IPS DF 6.9 (cell line): ENCODE results near the gene PRKN.

Experiments used
- DNase-seq: peaks from one replicate; pipeline ENCODE4 v3.0.0-alpha.2; 2013; ENCODE audit warnings: low read depth, low spot score
- H3K27ac ChIP-seq: one replicate; pipeline ENCODE4 v1.5.1; 2013; ENCODE audit warnings: low read length, control low read depth
- H3K27me3 ChIP-seq: 2 replicates; pipeline ENCODE4 v1.6.1; 2013; ENCODE audit warnings: mild to moderate bottlenecking, low read length; ENCODE audit not compliant: control insufficient read depth, insufficient read depth
- H3K36me3 ChIP-seq: 2 replicates; pipeline ENCODE4 v1.6.1; 2013; ENCODE audit warnings: low read length; ENCODE audit not compliant: control insufficient read depth, insufficient read depth
- H3K4me1 ChIP-seq: 2 replicates; pipeline ENCODE4 v1.6.1; 2013; ENCODE audit warnings: low read length; ENCODE audit not compliant: control insufficient read depth, insufficient read depth
- H3K4me3 ChIP-seq: 2 replicates; pipeline ENCODE4 v1.5.1; 2013; ENCODE audit warnings: mild to moderate bottlenecking, low read length
- H3K9me3 ChIP-seq: 2 replicates; pipeline ENCODE4 v1.6.1; 2013; ENCODE audit warnings: low read length, inconsistent platforms; ENCODE audit not compliant: control insufficient read depth, insufficient read depth
- WGBS: extraction: QIAGEN DNeasy Blood & Tissue Kit; methylation state at CpG from one replicate; pipeline ENCODE4 v1.1.7; 2013; ENCODE audit warnings: mixed read lengths, missing lambda C conversion rate; ENCODE audit not compliant: insufficient read length, insufficient coverage; 5-methylcytosine and 5-hydroxymethylcytosine counted together

Gene PRKN

DNA sequence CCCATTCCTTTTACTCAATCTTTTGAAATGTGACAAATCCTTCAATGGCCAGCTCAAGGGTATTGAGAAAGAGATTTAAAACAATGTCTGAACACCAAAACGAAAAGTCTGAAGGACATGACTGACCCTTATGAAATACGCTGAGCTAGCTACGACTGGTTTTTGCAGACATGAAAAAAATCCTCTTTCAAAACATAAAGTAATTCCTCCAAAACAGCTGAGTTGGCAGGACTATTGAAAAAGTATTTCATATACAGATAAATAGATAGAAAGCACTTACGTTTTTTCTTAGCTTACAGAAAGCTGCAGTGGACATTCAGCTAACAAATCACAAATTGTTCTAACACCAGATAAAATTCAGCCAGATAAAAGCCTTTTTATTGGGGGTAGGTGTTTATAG is 751.0 kb downstream of the PRKN start:
- peaks cover 2% of the 10 kb centered on the region; the same call in 1 of the 2 replicates for H3K9me3 ChIP-seq
- WGBS: no CpG with 5 or more reads among the region's 4 CpGs
- no peak for DNase-seq
- no peaks in the 10 kb centered on the region; the same call in 1 of the 2 replicates for H3K36me3 ChIP-seq
- no peak overlapping the region for H3K27ac ChIP-seq
- peaks cover 1% of the 10 kb centered on the region; the same call in 1 of the 2 replicates for H3K4me1 ChIP-seq
- H3K27me3 ChIP-seq: no peaks in the 10 kb centered on the region
- H3K4me3 ChIP-seq: no peak overlapping the region

DNA sequence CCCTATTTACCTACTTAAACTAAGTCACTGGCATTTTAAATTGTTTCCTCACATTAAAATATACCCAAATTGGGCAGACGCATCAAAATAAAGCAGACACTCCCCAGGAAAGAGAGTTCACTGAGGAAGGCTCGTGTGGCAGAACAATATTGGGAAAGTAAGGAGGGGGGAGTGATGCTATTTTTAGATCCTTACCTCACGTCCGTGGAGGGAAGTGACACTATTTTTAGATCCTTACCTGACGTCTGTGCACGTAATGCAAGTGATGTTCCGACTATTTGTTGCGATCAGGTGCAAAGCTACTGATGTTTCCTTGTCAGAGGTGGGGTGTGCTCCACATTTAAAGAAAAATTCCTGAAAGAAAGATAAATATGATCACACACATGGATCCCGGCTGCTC is 754.5 kb downstream of the PRKN start:
- Histone ChIP-seq H3K4me3 (no peak overlapping the region), H3K27ac (no peak overlapping the region), H3K9me3 (peaks cover 2% of the 10 kb centered on the region; the same call in 1 of the 2 replicates), H3K4me1 (no peaks in the 10 kb centered on the region), H3K27me3 (no peaks in the 10 kb centered on the region), H3K36me3 (no peaks in the 10 kb centered on the region; the same call in 1 of the 2 replicates)
- DNase-seq: no peak
- no CpG with 5 or more reads among the region's 9 CpGs for WGBS

DNA sequence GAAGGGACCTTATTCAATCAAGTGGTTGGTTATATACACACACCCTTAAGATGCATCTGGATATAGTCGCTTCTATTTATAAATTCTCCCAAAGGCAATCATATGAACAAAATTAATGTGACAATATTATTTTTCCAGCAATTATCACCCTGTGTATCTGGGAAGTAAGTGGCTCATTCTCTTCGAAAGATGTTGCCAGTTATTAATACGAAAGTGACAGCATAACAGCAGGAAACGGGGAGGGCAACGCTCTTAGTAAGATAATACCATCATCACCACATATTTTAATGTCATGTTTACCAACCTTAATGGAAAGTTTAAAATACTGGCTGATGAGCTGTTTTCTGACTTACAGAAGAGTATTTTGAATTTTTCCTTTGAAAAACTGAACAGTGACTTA is 756.5 kb downstream of the PRKN start:
- DNase-seq: no peak
- H3K27ac ChIP-seq: no peak overlapping the region
- H3K27me3 ChIP-seq: no peaks in the 10 kb centered on the region
- no CpG with 5 or more reads among the region's 5 CpGs for WGBS
- H3K36me3 ChIP-seq: no peaks in the 10 kb centered on the region
- no peak overlapping the region for H3K4me3 ChIP-seq
- no peaks in the 10 kb centered on the region for H3K9me3 ChIP-seq
- H3K4me1 ChIP-seq: no peaks in the 10 kb centered on the region

GRCh38 chr6:161963634-161964234 is 763.8 kb downstream of the PRKN start:
- Histone ChIP-seq H3K36me3 (no peaks in the 10 kb centered on the region), H3K27ac (no peak overlapping the region), H3K9me3 (no peaks in the 10 kb centered on the region), H3K4me3 (no peak overlapping the region), H3K27me3 (no peaks in the 10 kb centered on the region), H3K4me1 (0 out of 2 replicates have a peak, but pooled peaks cover 1% of the 10 kb centered on the region)
- no CpG with 5 or more reads among the region's 4 CpGs for WGBS
- DNase-seq: no peak

DNA sequence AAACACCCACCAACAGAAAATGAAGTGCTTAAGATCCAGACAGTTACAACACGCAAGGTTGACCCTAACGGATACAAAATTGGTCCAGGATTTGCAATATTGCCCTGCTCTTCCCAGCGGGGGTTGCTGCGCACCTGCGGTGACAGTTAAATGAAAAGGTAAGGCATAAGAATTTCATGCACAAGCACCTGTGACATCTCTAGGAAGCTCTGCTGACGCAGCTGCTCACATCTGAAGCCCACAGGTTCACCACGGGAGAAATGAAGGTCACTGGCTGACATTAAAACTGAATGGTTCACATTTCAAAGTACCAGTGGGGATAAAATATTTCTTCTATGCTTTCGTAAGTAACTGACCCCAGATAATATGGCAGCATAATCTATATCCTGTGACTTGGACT is 764.4 kb downstream of the PRKN start:
- Histone ChIP-seq H3K36me3 (no peaks in the 10 kb centered on the region), H3K4me1 (0 out of 2 replicates have a peak, but pooled peaks cover 1% of the 10 kb centered on the region), H3K9me3 (no peaks in the 10 kb centered on the region), H3K4me3 (no peak overlapping the region), H3K27me3 (no peaks in the 10 kb centered on the region), H3K27ac (no peak overlapping the region)
- WGBS: no CpG with 5 or more reads among the region's 8 CpGs
- DNase-seq: no peak

DNA sequence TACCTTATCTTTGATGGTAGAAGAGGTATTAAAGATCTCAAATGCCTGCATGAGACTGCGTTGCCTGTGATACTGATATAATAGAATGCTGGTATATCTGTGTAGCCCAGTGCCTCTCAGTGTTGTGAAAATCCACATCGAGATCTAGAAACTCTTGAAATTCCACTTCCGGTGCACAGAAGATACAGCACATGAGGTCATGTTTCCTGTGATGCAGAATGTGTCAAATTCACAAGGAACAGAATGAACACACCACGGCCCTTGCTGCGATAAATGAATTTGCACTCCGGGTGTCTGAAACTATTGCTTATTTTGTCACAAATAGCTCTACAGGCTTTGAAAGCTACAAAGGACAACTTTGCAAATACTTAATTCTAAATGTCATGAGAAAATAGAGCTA is 765.8 kb downstream of the PRKN start:
- Histone ChIP-seq H3K4me3 (no peak overlapping the region), H3K27me3 (no peaks in the 10 kb centered on the region), H3K4me1 (0 out of 2 replicates have a peak, but pooled peaks cover 1% of the 10 kb centered on the region), H3K36me3 (no peaks in the 10 kb centered on the region), H3K9me3 (no peaks in the 10 kb centered on the region), H3K27ac (no peak overlapping the region)
- no peak for DNase-seq
- no CpG with 5 or more reads among the region's 6 CpGs for WGBS

DNA sequence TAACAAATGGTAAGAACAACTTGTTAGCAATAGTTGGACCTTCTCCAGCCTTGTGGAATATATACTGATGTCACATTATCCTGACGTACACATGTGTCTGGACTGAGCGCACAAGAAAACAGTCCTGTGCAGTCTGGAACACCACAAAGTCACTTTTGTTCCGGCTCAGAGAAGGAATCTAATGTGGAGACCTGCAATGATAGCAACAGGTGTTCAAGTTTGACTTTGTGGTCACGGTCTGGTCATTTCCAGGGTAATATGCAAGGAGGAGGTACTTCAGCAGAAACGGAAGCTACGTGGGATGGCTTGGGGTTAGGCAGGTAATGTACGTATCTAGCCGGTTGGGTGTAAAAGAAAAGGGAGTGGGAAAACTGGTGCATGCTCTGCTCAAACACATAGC is 766.5 kb downstream of the PRKN start:
- 0 out of 2 replicates have a peak, but pooled peaks cover 1% of the 10 kb centered on the region for H3K4me1 ChIP-seq
- no peaks in the 10 kb centered on the region for H3K9me3 ChIP-seq
- WGBS: no CpG with 5 or more reads among the region's 8 CpGs
- H3K27me3 ChIP-seq: no peaks in the 10 kb centered on the region
- no peak overlapping the region for H3K4me3 ChIP-seq
- DNase-seq: no peak
- no peak overlapping the region for H3K27ac ChIP-seq
- no peaks in the 10 kb centered on the region for H3K36me3 ChIP-seq

DNA sequence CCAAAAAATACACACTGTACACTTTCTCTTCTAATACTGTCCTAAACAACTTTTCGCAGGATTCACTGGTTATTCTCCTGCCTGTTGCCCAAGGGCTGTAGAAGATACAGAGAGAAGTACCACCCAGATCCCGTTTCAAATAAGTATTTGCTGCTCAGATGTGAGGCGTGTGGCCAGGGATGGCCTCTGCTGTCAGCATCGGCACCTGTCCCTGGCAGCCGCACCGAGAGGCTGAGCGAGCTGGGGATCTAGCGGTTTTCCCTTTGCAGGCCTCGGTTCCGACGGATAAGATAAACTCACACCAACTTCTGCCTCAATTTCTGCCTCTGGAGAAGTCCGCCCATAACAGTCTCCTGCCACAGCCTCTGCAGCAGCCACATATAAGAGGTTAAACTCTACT is 768.5 kb downstream of the PRKN start:
- Histone ChIP-seq H3K36me3 (no peaks in the 10 kb centered on the region), H3K9me3 (no peaks in the 10 kb centered on the region), H3K4me1 (0 out of 2 replicates have a peak, but pooled peaks cover 1% of the 10 kb centered on the region), H3K27me3 (no peaks in the 10 kb centered on the region), H3K27ac (no peak overlapping the region), H3K4me3 (no peak overlapping the region)
- WGBS: no CpG with 5 or more reads among the region's 12 CpGs
- no peak for DNase-seq

- Histone ChIP-seq H3K9me3 (no peaks in the 10 kb centered on the region), H3K27me3 (no peaks in the 10 kb centered on the region), H3K4me3 (no peak overlapping the region), H3K4me1 (no peaks in the 10 kb centered on the region), H3K36me3 (no peaks in the 10 kb centered on the region), H3K27ac (no peak overlapping the region)
- no peak for DNase-seq
- WGBS: no CpG with 5 or more reads among the region's 1 CpG
These were observed 771.5 kb downstream of the PRKN start for GRCh38 chr6:161956082-161956481.

DNA sequence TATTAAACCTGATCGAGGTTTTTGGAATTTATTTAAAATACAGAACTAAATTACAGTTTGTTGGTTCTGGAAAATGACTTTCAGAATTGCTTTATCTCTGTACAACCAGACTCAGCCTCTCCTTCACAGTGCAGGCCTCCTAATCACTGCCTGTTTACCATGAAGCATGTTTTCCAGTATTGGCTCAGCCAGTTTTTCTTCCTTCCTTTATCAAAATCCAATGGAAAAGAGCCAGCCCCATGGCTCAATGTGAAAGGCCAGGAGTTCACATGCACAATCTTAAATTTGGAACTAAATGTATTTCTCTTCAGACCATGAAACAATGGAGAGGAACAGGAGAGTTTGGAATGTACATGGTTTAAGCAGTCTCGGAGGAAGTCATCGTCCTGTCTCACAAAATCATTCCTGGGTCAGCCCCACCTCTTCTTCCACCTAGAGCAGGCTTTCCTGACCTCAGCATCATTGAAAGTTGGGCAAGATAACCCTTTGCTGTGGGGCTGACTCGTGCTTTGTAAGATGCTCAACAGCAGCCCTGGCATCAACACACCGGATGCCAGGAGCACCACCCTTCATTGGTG is 772.8 kb downstream of the PRKN start:
- H3K36me3 ChIP-seq: no peaks in the 10 kb centered on the region
- H3K4me1 ChIP-seq: no peaks in the 10 kb centered on the region
- no peaks in the 10 kb centered on the region for H3K9me3 ChIP-seq
- H3K27me3 ChIP-seq: no peaks in the 10 kb centered on the region
- no peak overlapping the region for H3K27ac ChIP-seq
- DNase-seq: no peak
- no peak overlapping the region for H3K4me3 ChIP-seq
- no CpG with 5 or more reads among the region's 5 CpGs for WGBS

DNA sequence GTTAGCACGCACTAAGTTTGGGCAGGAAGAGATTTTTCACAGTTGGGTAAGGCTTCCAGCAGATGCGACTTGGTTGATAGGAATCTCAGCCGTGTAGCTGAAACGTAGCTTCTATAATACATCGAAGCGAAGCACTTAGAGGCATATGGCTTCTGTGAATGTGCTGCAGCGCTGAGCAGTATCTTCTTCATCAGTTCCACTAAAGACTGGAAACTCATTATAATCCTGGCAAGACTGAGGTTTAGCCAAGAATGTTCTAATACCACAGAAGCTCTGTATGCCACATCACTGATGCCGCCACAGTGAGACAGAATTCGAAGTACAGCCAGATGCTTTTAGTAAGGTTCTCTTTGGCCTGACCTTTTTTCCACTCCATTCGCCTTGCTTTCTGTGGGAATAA is 773.5 kb downstream of the PRKN start:
- Histone ChIP-seq H3K27ac (no peak overlapping the region), H3K4me1 (no peaks in the 10 kb centered on the region), H3K36me3 (no peaks in the 10 kb centered on the region), H3K27me3 (no peaks in the 10 kb centered on the region), H3K4me3 (no peak overlapping the region), H3K9me3 (no peaks in the 10 kb centered on the region)
- DNase-seq: no peak
- WGBS: no CpG with 5 or more reads among the region's 10 CpGs
